ENCODE data around the gene SF3B2. TPM values are rescaled to one million over a fixed set of nuclear protein-coding genes. Genes with fewer than 3 reads are reported as not detected.

Gene SF3B2
- total and polyA plus RNA-seq, 9 of the 15 experiments (the other 6 are each of a cell fraction or from before 2014, with no cell fraction given), result 58.3 to 248 (median 157) TPM

- Histone ChIP-seq H3K4me1 (replicated peaks in 1 of 2; ENCODE audit: control insufficient read depth in 2 of 2, insufficient read depth in 2 of 2, low read length in 2 of 2) (peaks cover 0 to 6% of the 10 kb centered on the region in 2 experiments; a peak in 2 of 5 replicates), H3K27me3 (ENCODE audit: control insufficient read depth in 2 of 2, insufficient read depth in 2 of 2, low read length in 2 of 2) (peaks cover 0 to 4% of the 10 kb centered on the region in 2 experiments; a peak in 1 of 5 replicates), H3K4me3 (no peak overlapping the region), H3K27ac (ENCODE audit: extremely low read depth, low read depth, low read length) (no peak overlapping the region), H3K9me1 (ENCODE audit: control insufficient read depth, insufficient read depth, low read length) (no peaks in the 10 kb centered on the region), H3K9me3 (replicated peaks; ENCODE audit: control insufficient read depth, insufficient read depth, low read depth, low read length) (no peaks in the 10 kb centered on the region), H3K36me3 (ENCODE audit: control insufficient read depth, insufficient read depth, low read length) (no peaks in the 10 kb centered on the region), H4K20me1 (replicated peaks; ENCODE audit: control insufficient read depth, insufficient read depth, low read length) (no peaks in the 10 kb centered on the region), H2AFZ (ENCODE audit: low read depth, low read length) (no peak overlapping the region), H3K9ac (ENCODE audit: insufficient read depth in 1 of 2, low read depth in 2 of 2, low read length in 2 of 2) (no peak overlapping the region), H3K4me2 (ENCODE audit: insufficient read depth, low read length) (no peak overlapping the region), H3K79me2 (ENCODE audit: control insufficient read depth, insufficient read depth, low read length) (no peaks in the 10 kb centered on the region)
- TF ChIP-seq SMARCA4 (IDR thresholded peaks at IDR 0.05) (no peak), ELK1 (CRISPR knock-in tag; IDR thresholded peaks at IDR 0.05) (no peak), XRCC4 (IDR thresholded peaks at IDR 0.05; ENCODE audit: extremely low read depth, insufficient read depth, insufficient read length) (no peak), E2F3 (CRISPR knock-in tag; IDR thresholded peaks at IDR 0.05) (no peak), ZFPM2 (CRISPR knock-in tag; IDR thresholded peaks at IDR 0.05) (no peak), ZBED1 (IDR thresholded peaks at IDR 0.05) (no peak), ZBTB33 (CRISPR knock-in tag; IDR thresholded peaks at IDR 0.05) (peak; percentile 20; the same call in 1 of the 2 replicates)
- in situ Hi-C loops (cut with MboI) (no loop called here), intact Hi-C loops (cut with micrococcal nuclease) (no loop called here)
- ChIA-PET CTCF (ENCODE audit: low intra/inter-chr PET ratio) (no interaction called here), POLR2A (no interaction called here)
- WGBS (ENCODE audit: insufficient coverage, low coverage, missing lambda C conversion rate), result 81% methylated on average over 54 of the region's 81 CpGs
- no peak for DNase-seq (ENCODE audit: extremely low read depth in 1 of 4, low spot score in 3 of 4)
- no TSS peak for BruUV-seq (replicated peaks)
- no peak for FAIRE-seq
- ATAC-seq, result no peak
Observed at GRCh38 chr11:66042227-66042995, 9.8 kb upstream of the SF3B2 start.

Data from K562 (cell line).